GM06990 (cell line): ENCODE data around the gene HBEGF.

Experiments used
- DNase-seq: peaks from one replicate; pipeline ENCODE4 v3.0.0-alpha.2; 2011; ENCODE audit not compliant: insufficient read length; ENCODE audit errors: extremely low read depth
- H3K27me3 ChIP-seq: replicated peaks from 2 replicates; pipeline ENCODE4 v1.6.0; 2011; ENCODE audit warnings: low read length; ENCODE audit not compliant: control insufficient read depth, insufficient read depth
- H3K36me3 ChIP-seq: 2 replicates; pipeline ENCODE4 v1.5.1; 2011; ENCODE audit warnings: low read length; ENCODE audit not compliant: control insufficient read depth, insufficient read depth
- H3K4me3 ChIP-seq: replicated peaks from 2 replicates; pipeline ENCODE4 v1.5.1; 2011; ENCODE audit warnings: low read depth, mild to moderate bottlenecking, control low read depth, low read length
- CTCF ChIP-seq: IDR thresholded peaks from 2 replicates; pipeline ENCODE4 v1.5.1; 2011; ENCODE audit warnings: low read length, control low read depth, mild to moderate bottlenecking, inconsistent platforms; ENCODE audit not compliant: insufficient read depth, poor library complexity, severe bottlenecking

HBEGF gene

GRCh38 chr5:140324041-140324600 lies 22.3 kb downstream of the HBEGF start:
- TF ChIP-seq CTCF = no peak
- no peaks in the 10 kb centered on the region for H3K27me3 ChIP-seq
- no peak for DNase-seq
- H3K36me3 ChIP-seq = no peaks in the 10 kb centered on the region
- no peak overlapping the region for H3K4me3 ChIP-seq

GRCh38 chr5:140322751-140323731 lies 23.4 kb downstream of the HBEGF start:
- Histone ChIP-seq H3K4me3 (no peak overlapping the region), H3K36me3 (no peaks in the 10 kb centered on the region), H3K27me3 (no peaks in the 10 kb centered on the region)
- DNase-seq = no peak
- TF ChIP-seq CTCF = no peak

GRCh38 chr5:140321796-140322195 lies 24.6 kb downstream of the HBEGF start:
- no peak for TF ChIP-seq CTCF
- Histone ChIP-seq H3K4me3 (no peak overlapping the region), H3K27me3 (no peaks in the 10 kb centered on the region), H3K36me3 (no peaks in the 10 kb centered on the region)
- DNase-seq = no peak

GRCh38 chr5:140319833-140320232 lies 26.6 kb downstream of the HBEGF start:
- Histone ChIP-seq H3K36me3 (no peaks in the 10 kb centered on the region), H3K27me3 (no peaks in the 10 kb centered on the region), H3K4me3 (no peak overlapping the region)
- TF ChIP-seq CTCF = no peak
- DNase-seq = no peak

- no peak overlapping the region for H3K4me3 ChIP-seq
- no peaks in the 10 kb centered on the region for H3K27me3 ChIP-seq
- TF ChIP-seq CTCF = no peak
- no peak for DNase-seq
- H3K36me3 ChIP-seq = no peaks in the 10 kb centered on the region
These were observed 27.6 kb downstream of the HBEGF start for GRCh38 chr5:140318792-140319191.
